ENCODE results near the gene NUP160.
"Not testable (repeated sequence)": the region's sequence is repeated elsewhere in the genome, so short reads cannot be mapped to it uniquely, and the experiment has no call there.

NUP160 gene

GRCh38 chr11:47837292-47837691 lies 10.9 kb downstream of the NUP160 start:
- no peaks in the 10 kb centered on the region for H3K27me3 ChIP-seq (ENCODE audit: control insufficient read depth, insufficient read depth, low read length)
- no peak overlapping the region for H3K9ac ChIP-seq (ENCODE audit: low read depth, low read length)
- H3K36me3 ChIP-seq (ENCODE audit: control insufficient read depth, insufficient read depth, low read length), result peaks cover 68% of the 10 kb centered on the region
- no peak overlapping the region for H3K4me3 ChIP-seq (ENCODE audit: low read depth, low read length)
- no peaks in the 10 kb centered on the region for H3K9me3 ChIP-seq (ENCODE audit: control insufficient read depth, insufficient read depth, low read length)
- no peaks in the 10 kb centered on the region for H3K4me1 ChIP-seq (ENCODE audit: control insufficient read depth, insufficient read depth, low read length)

GRCh38 chr11:47830013-47830412 lies 18.1 kb downstream of the NUP160 start:
- not testable (repeated sequence) for H3K4me3 ChIP-seq (ENCODE audit: low read depth, low read length); H3K4me1 ChIP-seq (ENCODE audit: control insufficient read depth, insufficient read depth, low read length); H3K9me3 ChIP-seq (ENCODE audit: control insufficient read depth, insufficient read depth, low read length); H3K9ac ChIP-seq (ENCODE audit: low read depth, low read length); H3K27me3 ChIP-seq (ENCODE audit: control insufficient read depth, insufficient read depth, low read length)
- H3K36me3 ChIP-seq (ENCODE audit: control insufficient read depth, insufficient read depth, low read length), result peaks cover 20% of the 10 kb centered on the region

DNA sequence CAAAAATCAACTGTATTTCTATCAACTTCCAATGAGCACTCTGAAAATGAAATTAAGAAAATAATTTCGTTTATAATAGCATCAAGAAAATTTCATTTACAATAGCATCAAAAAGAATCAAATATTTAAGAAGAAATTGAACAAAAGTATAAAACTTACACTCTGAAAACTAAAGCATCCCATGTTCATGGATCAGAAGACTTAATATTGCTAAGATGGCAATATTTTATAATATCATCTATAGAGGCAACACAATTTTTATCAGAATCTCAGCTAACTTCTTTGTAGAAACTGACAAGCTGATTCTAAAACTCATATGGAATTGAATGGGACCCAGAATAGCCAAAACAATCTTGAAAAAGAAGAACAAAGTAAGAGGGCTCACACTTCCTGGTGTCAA lies 19.9 kb downstream of the NUP160 start:
- no peak overlapping the region for H3K4me3 ChIP-seq (ENCODE audit: low read depth, low read length)
- H3K4me1 ChIP-seq (ENCODE audit: control insufficient read depth, insufficient read depth, low read length), result no peaks in the 10 kb centered on the region
- H3K36me3 ChIP-seq (ENCODE audit: control insufficient read depth, insufficient read depth, low read length), result peaks cover 7% of the 10 kb centered on the region

GRCh38 chr11:47822664-47823063 lies 25.5 kb downstream of the NUP160 start:
- not testable (repeated sequence) for H3K9ac ChIP-seq (ENCODE audit: low read depth, low read length); H3K36me3 ChIP-seq (ENCODE audit: control insufficient read depth, insufficient read depth, low read length); H3K9me3 ChIP-seq (ENCODE audit: control insufficient read depth, insufficient read depth, low read length); H3K4me1 ChIP-seq (ENCODE audit: control insufficient read depth, insufficient read depth, low read length); H3K27me3 ChIP-seq (ENCODE audit: control insufficient read depth, insufficient read depth, low read length); H3K4me3 ChIP-seq (ENCODE audit: low read depth, low read length)

More for the DNA sequence above, 19.9 kb downstream of the NUP160 start:
- Histone ChIP-seq H3K27me3 (ENCODE audit: control insufficient read depth, insufficient read depth, low read length) (no peaks in the 10 kb centered on the region), H3K9ac (ENCODE audit: low read depth, low read length) (no peak overlapping the region), H3K9me3 (ENCODE audit: control insufficient read depth, insufficient read depth, low read length) (no peaks in the 10 kb centered on the region)

- H3K27me3 ChIP-seq (ENCODE audit: control insufficient read depth, insufficient read depth, low read length), result no peaks in the 10 kb centered on the region
- peaks cover 13% of the 10 kb centered on the region for H3K36me3 ChIP-seq (ENCODE audit: control insufficient read depth, insufficient read depth, low read length)
Observed at GRCh38 chr11:47819743-47820142, 28.4 kb downstream of the NUP160 start.

DNA sequence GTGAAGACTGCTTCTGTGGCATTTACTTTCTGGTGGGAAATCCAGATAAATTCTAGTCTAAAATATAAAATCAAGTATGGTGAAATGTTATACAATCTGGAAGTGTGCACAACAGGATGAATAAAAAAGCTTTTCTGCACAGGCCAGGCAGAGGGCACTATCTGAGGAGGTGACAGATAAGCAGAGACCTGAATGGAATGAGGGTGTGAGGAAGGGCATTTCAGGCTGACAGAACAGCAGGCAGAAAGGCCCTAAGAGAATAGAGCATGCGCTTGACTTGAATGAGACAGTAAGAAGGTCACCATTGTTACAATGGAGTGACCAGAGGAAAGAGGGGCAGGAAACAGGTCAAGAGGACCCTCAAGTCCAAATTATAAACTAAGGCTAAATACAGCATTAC lies 47.4 kb downstream of the NUP160 start:
- Histone ChIP-seq H3K27me3 (ENCODE audit: control insufficient read depth, insufficient read depth, low read length) (no peaks in the 10 kb centered on the region), H3K4me3 (ENCODE audit: low read depth, low read length) (no peak overlapping the region), H3K36me3 (ENCODE audit: control insufficient read depth, insufficient read depth, low read length) (peaks cover 32% of the 10 kb centered on the region), H3K9ac (ENCODE audit: low read depth, low read length) (no peak overlapping the region), H3K4me1 (ENCODE audit: control insufficient read depth, insufficient read depth, low read length) (no peaks in the 10 kb centered on the region), H3K9me3 (ENCODE audit: control insufficient read depth, insufficient read depth, low read length) (no peaks in the 10 kb centered on the region)

More at GRCh38 chr11:47819743-47820142, 28.4 kb downstream of the NUP160 start:
- Histone ChIP-seq H3K4me1 (ENCODE audit: control insufficient read depth, insufficient read depth, low read length) (no peaks in the 10 kb centered on the region), H3K9ac (ENCODE audit: low read depth, low read length) (no peak overlapping the region), H3K9me3 (ENCODE audit: control insufficient read depth, insufficient read depth, low read length) (no peaks in the 10 kb centered on the region), H3K4me3 (ENCODE audit: low read depth, low read length) (no peak overlapping the region)

DNA sequence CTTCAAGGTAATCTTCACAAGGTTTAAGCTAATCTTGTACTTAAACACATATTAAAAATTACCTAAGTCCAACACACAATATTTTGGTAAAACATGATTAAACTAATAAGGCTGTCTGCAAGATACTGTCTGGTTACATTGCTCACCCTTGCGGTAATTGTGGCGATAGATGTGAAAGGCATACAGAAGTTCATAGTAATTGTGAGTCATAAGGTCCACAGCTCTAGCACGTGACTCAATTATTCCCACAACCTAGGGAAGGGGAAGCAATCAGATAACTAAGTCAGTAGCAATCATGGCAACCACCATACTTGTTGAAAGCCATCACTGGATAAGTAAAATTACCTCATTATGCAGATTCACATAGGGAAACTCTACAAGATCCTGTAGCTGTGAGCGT lies 50.5 kb downstream of the NUP160 start:
- Histone ChIP-seq H3K4me1 (ENCODE audit: control insufficient read depth, insufficient read depth, low read length) (no peaks in the 10 kb centered on the region), H3K9ac (ENCODE audit: low read depth, low read length) (no peak overlapping the region), H3K4me3 (ENCODE audit: low read depth, low read length) (no peak overlapping the region), H3K36me3 (ENCODE audit: control insufficient read depth, insufficient read depth, low read length) (peaks cover 42% of the 10 kb centered on the region), H3K9me3 (ENCODE audit: control insufficient read depth, insufficient read depth, low read length) (no peaks in the 10 kb centered on the region), H3K27me3 (ENCODE audit: control insufficient read depth, insufficient read depth, low read length) (no peaks in the 10 kb centered on the region)

- no peak overlapping the region for H3K9ac ChIP-seq (ENCODE audit: low read depth, low read length)
- peaks cover 25% of the 10 kb centered on the region for H3K36me3 ChIP-seq (ENCODE audit: control insufficient read depth, insufficient read depth, low read length)
- H3K9me3 ChIP-seq (ENCODE audit: control insufficient read depth, insufficient read depth, low read length), result no peaks in the 10 kb centered on the region
- no peak overlapping the region for H3K4me3 ChIP-seq (ENCODE audit: low read depth, low read length)
- no peaks in the 10 kb centered on the region for H3K4me1 ChIP-seq (ENCODE audit: control insufficient read depth, insufficient read depth, low read length)
- H3K27me3 ChIP-seq (ENCODE audit: control insufficient read depth, insufficient read depth, low read length), result no peaks in the 10 kb centered on the region
Observed at GRCh38 chr11:47791774-47792430, 56.2 kb downstream of the NUP160 start.

- H3K4me3 ChIP-seq (ENCODE audit: low read depth, low read length); H3K9me3 ChIP-seq (ENCODE audit: control insufficient read depth, insufficient read depth, low read length); H3K4me1 ChIP-seq (ENCODE audit: control insufficient read depth, insufficient read depth, low read length); H3K9ac ChIP-seq (ENCODE audit: low read depth, low read length); H3K27me3 ChIP-seq (ENCODE audit: control insufficient read depth, insufficient read depth, low read length): not testable (repeated sequence)
- peaks cover 28% of the 10 kb centered on the region for H3K36me3 ChIP-seq (ENCODE audit: control insufficient read depth, insufficient read depth, low read length)
Observed at GRCh38 chr11:47790017-47790416, 58.1 kb downstream of the NUP160 start.

DNA sequence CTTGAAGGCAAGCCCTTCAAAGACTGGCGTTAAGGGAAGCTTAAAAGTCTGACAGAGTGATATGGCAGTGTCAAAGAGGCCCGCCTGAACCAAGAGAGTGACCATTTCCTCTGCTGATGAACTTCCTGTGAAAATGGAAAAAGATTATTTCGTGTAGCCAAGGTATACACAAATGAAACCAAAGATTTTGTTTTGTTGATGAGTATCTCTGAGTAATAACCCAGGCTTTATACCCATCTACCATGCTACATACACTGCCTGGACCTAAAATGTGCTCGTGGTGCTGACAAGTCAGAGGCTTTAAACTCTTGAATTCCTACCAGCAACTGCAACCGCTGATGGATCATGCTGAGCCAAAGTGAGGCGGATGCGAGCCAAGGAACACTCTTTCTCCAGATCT lies 60.0 kb downstream of the NUP160 start:
- H3K4me1 ChIP-seq (ENCODE audit: control insufficient read depth, insufficient read depth, low read length), result no peaks in the 10 kb centered on the region
- H3K36me3 ChIP-seq (ENCODE audit: control insufficient read depth, insufficient read depth, low read length), result peaks cover 25% of the 10 kb centered on the region
- H3K9me3 ChIP-seq (ENCODE audit: control insufficient read depth, insufficient read depth, low read length), result no peaks in the 10 kb centered on the region
- H3K4me3 ChIP-seq (ENCODE audit: low read depth, low read length), result no peak overlapping the region
- H3K9ac ChIP-seq (ENCODE audit: low read depth, low read length), result no peak overlapping the region
- H3K27me3 ChIP-seq (ENCODE audit: control insufficient read depth, insufficient read depth, low read length), result no peaks in the 10 kb centered on the region

DNA sequence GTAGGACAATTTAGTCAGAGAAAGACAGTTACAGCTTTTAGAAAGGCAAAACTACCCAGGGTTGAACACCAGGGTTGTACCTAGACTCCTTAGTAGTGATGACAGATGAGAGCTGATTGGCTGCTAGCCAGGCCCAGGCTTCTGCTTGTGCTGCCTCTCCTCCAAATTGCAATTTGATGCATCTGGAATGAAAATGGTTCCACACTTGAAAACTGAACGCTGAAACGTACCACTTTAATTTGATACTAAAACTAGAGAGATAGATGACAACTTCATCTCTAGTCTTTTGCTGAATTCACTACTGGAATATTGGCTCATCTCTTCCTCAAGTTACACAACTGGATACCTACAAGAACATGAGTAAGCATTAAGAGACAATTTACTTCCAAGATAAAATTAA lies 61.8 kb downstream of the NUP160 start:
- H3K36me3 ChIP-seq (ENCODE audit: control insufficient read depth, insufficient read depth, low read length), result peaks cover 22% of the 10 kb centered on the region

DNA sequence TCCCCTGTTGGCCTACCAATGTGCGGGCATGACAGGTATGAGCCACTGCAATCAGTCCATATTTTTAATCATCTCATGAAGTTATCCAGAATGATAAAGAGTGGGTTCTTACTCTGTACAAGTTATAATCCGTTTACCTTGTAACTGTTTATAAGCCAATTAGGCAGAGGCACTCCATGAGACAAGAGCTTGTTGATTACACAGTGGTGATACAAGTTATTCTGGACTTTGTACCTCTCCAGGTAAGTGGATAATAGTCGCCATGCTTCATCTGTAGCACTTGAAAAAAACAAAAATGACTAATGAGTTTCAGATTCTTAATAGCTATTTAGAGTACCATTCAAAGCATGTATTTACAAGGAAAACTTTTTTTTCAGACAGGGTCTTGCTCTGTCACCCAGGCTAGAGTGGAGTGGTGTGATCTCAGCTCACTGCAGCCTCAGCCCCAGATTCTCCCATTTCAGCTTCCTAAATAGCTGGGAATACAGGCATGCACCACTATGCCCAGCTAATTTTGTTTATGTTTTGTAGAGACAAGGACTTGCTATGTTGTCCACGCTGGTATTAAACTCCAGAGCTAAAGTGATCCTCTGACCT lies 63.3 kb downstream of the NUP160 start:
- Histone ChIP-seq H3K4me3 (ENCODE audit: low read depth, low read length) (no peak overlapping the region), H3K27me3 (ENCODE audit: control insufficient read depth, insufficient read depth, low read length) (no peaks in the 10 kb centered on the region), H3K36me3 (ENCODE audit: control insufficient read depth, insufficient read depth, low read length) (peaks cover 28% of the 10 kb centered on the region), H3K9me3 (ENCODE audit: control insufficient read depth, insufficient read depth, low read length) (no peaks in the 10 kb centered on the region), H3K4me1 (ENCODE audit: control insufficient read depth, insufficient read depth, low read length) (no peaks in the 10 kb centered on the region), H3K9ac (ENCODE audit: low read depth, low read length) (no peak overlapping the region)

More for the DNA sequence above, 61.8 kb downstream of the NUP160 start:
- no peak overlapping the region for H3K9ac ChIP-seq (ENCODE audit: low read depth, low read length)
- no peak overlapping the region for H3K4me3 ChIP-seq (ENCODE audit: low read depth, low read length)
- no peaks in the 10 kb centered on the region for H3K9me3 ChIP-seq (ENCODE audit: control insufficient read depth, insufficient read depth, low read length)
- H3K4me1 ChIP-seq (ENCODE audit: control insufficient read depth, insufficient read depth, low read length), result no peaks in the 10 kb centered on the region
- no peaks in the 10 kb centered on the region for H3K27me3 ChIP-seq (ENCODE audit: control insufficient read depth, insufficient read depth, low read length)
